Measurements from ENCODE around the gene SLC18A3.

- TF ChIP-seq CTCF (IDR thresholded peaks at IDR 0.05), result no peak
- no peak for TF ChIP-seq POLR2A (IDR thresholded peaks at IDR 0.05)
- no peak for TF ChIP-seq POLR2AphosphoS5 (IDR thresholded peaks at IDR 0.05)
These were observed 10.8 kb downstream of the SLC18A3 start for GRCh38 chr10:49620841-49621378.
